Coronary artery (tissue), 2 donors: ENCODE results near the gene ATF7.
"Not testable (repeated sequence)": the region's sequence is repeated elsewhere in the genome, so short reads cannot be mapped to it uniquely, and the experiment has no call there.

Experiments used
- DNase-seq: peaks from one replicate; pipeline ENCODE4 v3.0.0-alpha.2; 2017; ENCODE audit warnings: low spot score
- H3K27ac ChIP-seq, 2 donors: fragments of 200-600 bp; sonication (generic); one replicate each; pipeline ENCODE4 v1.5.1; 2016 to 2019
- H3K4me3 ChIP-seq: fragments of 200-600 bp; sonication (generic); 2 replicates; pipeline ENCODE4 v1.5.1; 2016; ENCODE audit warnings: mild to moderate bottlenecking, moderate library complexity
- TF ChIP-seq, protein P1 (sequence below): fragments of 200-600 bp; sonication (generic); IDR thresholded peaks from one replicate; pipeline ENCODE4 v1.5.1; 2019; ENCODE audit warnings: antibody characterized with exemption

Gene ATF7

GRCh38 chr12:53571295-53571694 lies 54.9 kb downstream of the ATF7 start:
- H3K27ac ChIP-seq = no peak overlapping the region
- TF ChIP-seq, protein P1, sequence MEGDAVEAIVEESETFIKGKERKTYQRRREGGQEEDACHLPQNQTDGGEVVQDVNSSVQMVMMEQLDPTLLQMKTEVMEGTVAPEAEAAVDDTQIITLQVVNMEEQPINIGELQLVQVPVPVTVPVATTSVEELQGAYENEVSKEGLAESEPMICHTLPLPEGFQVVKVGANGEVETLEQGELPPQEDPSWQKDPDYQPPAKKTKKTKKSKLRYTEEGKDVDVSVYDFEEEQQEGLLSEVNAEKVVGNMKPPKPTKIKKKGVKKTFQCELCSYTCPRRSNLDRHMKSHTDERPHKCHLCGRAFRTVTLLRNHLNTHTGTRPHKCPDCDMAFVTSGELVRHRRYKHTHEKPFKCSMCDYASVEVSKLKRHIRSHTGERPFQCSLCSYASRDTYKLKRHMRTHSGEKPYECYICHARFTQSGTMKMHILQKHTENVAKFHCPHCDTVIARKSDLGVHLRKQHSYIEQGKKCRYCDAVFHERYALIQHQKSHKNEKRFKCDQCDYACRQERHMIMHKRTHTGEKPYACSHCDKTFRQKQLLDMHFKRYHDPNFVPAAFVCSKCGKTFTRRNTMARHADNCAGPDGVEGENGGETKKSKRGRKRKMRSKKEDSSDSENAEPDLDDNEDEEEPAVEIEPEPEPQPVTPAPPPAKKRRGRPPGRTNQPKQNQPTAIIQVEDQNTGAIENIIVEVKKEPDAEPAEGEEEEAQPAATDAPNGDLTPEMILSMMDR = no peak
- no peak overlapping the region for H3K4me3 ChIP-seq
- no peak for DNase-seq

GRCh38 chr12:53568809-53569557 lies 57.2 kb downstream of the ATF7 start:
- Histone ChIP-seq H3K4me3 (no peak overlapping the region), H3K27ac (no peak overlapping the region)
- TF ChIP-seq, protein P1 = no peak
- DNase-seq = no peak

DNA sequence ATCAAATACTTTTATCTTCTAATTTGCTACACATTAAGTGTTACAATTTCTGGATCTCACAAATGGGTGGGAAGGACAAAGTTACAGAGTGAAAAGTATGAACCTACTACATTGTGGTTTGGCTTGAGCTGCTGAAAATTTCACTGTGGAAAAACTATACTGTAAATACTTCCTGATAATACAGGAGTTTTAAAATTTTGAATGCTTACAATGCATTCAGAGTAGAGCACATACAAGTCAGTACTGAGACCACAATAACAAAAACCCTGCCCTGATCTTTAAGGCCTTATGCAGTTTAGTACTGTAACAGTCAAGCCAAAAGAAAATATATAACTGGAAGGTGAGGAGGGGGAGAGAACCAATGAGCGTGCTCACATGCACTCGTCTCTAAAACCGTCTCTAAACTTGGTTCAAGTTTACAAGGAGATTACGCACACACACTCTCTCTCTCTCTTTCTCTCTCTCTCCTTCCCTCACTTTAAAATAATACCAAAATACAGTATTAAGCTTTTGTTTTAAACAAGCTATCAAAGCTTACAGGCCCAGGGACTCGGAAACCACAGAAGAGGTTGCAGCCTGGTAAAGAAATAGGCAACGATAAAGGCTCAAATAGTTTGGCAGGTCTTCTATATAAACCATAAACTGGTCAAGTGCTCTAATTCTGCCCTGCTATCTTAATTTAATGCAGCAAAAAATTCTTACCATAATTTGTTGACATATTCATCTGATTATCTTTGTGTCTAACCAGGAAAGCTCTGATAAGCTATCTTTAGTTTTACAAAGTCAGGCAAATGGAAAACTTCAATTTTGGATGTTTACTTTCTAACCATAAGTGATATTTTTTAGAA lies 58.0 kb downstream of the ATF7 start:
- TF ChIP-seq, protein P1 = no peak
- no peak for DNase-seq
- Histone ChIP-seq H3K27ac (no peak overlapping the region), H3K4me3 (no peak overlapping the region)

GRCh38 chr12:53565376-53565775 lies 60.8 kb downstream of the ATF7 start:
- H3K27ac ChIP-seq, H3K4me3 ChIP-seq, DNase-seq: not testable (repeated sequence)

DNA sequence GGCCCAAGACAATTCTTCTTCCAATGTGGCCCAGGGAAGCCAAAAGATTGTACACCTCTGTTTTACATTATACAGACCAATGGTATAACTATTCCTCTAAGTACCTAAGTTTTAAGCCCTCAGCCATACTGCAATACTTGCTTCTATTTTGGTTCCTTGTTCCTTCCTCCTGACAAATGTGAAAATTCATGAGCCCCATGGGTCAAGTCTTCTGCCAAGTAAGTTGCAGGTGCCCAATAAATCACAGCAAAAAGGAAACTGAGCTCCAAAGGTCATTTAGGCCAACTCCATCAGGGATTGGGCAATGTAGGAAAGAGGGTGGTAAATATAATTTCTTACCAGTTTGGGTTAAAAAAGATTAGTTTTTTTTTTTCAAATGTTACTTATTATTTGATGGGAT lies 61.2 kb downstream of the ATF7 start:
- Histone ChIP-seq H3K4me3 (no peak overlapping the region), H3K27ac (no peak overlapping the region)
- DNase-seq = no peak
- TF ChIP-seq, protein P1 = no peak

DNA sequence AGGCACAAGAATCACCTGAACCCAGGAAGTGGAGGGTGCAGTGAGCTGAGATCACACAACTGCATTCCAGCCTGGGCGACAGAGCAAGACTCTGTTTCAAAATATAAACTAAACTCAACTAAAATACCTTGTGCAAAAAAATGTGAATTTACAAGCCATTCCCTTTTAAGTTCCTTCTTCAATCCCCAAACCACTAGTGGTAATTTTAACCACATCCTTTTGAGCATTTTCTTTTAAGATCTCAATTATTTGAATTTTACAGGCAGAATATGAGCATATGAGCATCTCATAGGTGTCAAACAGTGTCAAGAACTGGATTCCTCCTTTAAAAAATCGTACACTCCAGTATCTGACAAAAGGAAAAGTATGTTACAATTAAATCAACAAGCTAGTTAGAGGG lies 61.9 kb downstream of the ATF7 start:
- H3K27ac ChIP-seq = no peak overlapping the region
- DNase-seq = no peak
- TF ChIP-seq, protein P1 = no peak
- no peak overlapping the region for H3K4me3 ChIP-seq

DNA sequence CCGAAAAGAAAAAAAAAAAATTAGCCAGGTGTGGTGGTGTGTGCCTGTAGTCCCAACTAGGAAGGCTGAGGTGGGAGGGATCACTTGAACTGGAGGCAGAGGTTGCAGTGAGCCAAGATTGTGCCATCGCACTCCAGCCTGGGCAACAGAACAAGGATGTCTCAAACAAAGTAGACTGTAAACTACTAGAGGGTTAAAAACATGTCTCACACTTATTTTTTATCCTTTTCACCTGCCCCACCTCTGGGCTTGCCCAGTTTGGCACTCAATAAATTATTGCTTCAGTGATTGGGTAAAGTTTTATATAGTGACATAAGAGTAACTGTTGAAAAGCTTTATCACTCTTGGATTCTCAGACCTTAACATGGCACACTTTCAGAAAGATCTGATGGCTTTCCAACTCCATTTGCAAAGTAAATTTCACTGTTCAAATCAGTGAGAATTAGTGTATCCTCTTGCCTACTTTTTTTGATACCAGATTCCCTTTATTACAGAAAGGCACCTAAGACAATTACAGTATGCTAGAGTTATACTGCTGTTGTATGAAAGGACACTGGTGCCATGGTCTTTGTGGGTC lies 62.6 kb downstream of the ATF7 start:
- no peak for DNase-seq
- TF ChIP-seq, protein P1 = no peak
- Histone ChIP-seq H3K4me3 (no peak overlapping the region), H3K27ac (no peak overlapping the region)
